22Rv1 (cell line): Measurements from ENCODE around the gene SBF2.
"Not testable (repeated sequence)": the region's sequence is repeated elsewhere in the genome, so short reads cannot be mapped to it uniquely, and the experiment has no call there.

Source experiments
- CTCF ChIP-seq: fragments of 450-650 bp; IDR thresholded peaks from 2 replicates; pipeline ENCODE4 v1.5.1; 2017; ENCODE audit warnings: mild to moderate bottlenecking
- ZFX ChIP-seq: fragments of 450-650 bp; IDR thresholded peaks from 2 replicates; pipeline ENCODE4 v1.6.1; 2017; ENCODE audit warnings: antibody characterized with exemption, borderline replicate concordance

- TF ChIP-seq CTCF, ZFX: not testable (repeated sequence)
Measured at GRCh38 chr11:9930562-9931331, 363.3 kb downstream of the SBF2 start.
